Measurements from ENCODE around the gene GRID2. TPM values are rescaled to one million over a fixed set of nuclear protein-coding genes. Genes with fewer than 3 reads are reported as not detected.
A peak's percentile ranks its signal among the peaks of the same experiment; 100 is the strongest.

GRID2 gene
- total and polyA plus RNA-seq, 2 of the 13 experiments (the other 11 are each of a cell fraction or from before 2014, with no cell fraction given) = not detected

- TF ChIP-seq ARID3A (IDR thresholded peaks at IDR 0.05; ENCODE audit: low read depth, low read length) (peak; percentile 97), ZNF792 (CRISPR knock-in tag; IDR thresholded peaks at IDR 0.05) (peak; percentile 57; the same call in 1 of the 2 replicates), TBL1XR1 (IDR thresholded peaks at IDR 0.05; ENCODE audit: borderline replicate concordance, low read length, partially characterized antibody) (peak; percentile 84), LCORL (IDR thresholded peaks at IDR 0.05) (no peak), LCORL (CRISPR knock-in tag; IDR thresholded peaks at IDR 0.05) (0 out of 2 replicates have a peak, but pooled peaks have one; percentile 20), ARNTL (CRISPR knock-in tag; IDR thresholded peaks at IDR 0.05) (no peak), ZSCAN25 (CRISPR knock-in tag; IDR thresholded peaks at IDR 0.05) (no peak), ZNF232 (CRISPR knock-in tag; IDR thresholded peaks at IDR 0.05; ENCODE audit: borderline replicate concordance) (no peak), NRL (CRISPR knock-in tag; IDR thresholded peaks at IDR 0.05; ENCODE audit: borderline replicate concordance) (no peak), ZNF704 (CRISPR knock-in tag; IDR thresholded peaks at IDR 0.05; ENCODE audit: borderline replicate concordance) (no peak), NR2C2 (CRISPR knock-in tag; IDR thresholded peaks at IDR 0.05; ENCODE audit: borderline replicate concordance) (no peak), SIN3B (IDR thresholded peaks at IDR 0.05; ENCODE audit: low read length) (no peak), ZNF816 (CRISPR knock-in tag; IDR thresholded peaks at IDR 0.05; ENCODE audit: borderline replicate concordance) (no peak), ZNF251 (CRISPR knock-in tag; IDR thresholded peaks at IDR 0.05) (no peak), ZNF839 (CRISPR knock-in tag; IDR thresholded peaks at IDR 0.05; ENCODE audit: borderline replicate concordance) (no peak), XRCC5 (optimal IDR thresholded peaks at IDR 0.05; ENCODE audit: low read length) (no peak)
- TF ChIP-seq, protein P1, sequence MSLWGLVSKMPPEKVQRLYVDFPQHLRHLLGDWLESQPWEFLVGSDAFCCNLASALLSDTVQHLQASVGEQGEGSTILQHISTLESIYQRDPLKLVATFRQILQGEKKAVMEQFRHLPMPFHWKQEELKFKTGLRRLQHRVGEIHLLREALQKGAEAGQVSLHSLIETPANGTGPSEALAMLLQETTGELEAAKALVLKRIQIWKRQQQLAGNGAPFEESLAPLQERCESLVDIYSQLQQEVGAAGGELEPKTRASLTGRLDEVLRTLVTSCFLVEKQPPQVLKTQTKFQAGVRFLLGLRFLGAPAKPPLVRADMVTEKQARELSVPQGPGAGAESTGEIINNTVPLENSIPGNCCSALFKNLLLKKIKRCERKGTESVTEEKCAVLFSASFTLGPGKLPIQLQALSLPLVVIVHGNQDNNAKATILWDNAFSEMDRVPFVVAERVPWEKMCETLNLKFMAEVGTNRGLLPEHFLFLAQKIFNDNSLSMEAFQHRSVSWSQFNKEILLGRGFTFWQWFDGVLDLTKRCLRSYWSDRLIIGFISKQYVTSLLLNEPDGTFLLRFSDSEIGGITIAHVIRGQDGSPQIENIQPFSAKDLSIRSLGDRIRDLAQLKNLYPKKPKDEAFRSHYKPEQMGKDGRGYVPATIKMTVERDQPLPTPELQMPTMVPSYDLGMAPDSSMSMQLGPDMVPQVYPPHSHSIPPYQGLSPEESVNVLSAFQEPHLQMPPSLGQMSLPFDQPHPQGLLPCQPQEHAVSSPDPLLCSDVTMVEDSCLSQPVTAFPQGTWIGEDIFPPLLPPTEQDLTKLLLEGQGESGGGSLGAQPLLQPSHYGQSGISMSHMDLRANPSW (CRISPR knock-in tag; IDR thresholded peaks at IDR 0.05; ENCODE audit: borderline replicate concordance) = no peak
- TF ChIP-seq, protein P2, sequence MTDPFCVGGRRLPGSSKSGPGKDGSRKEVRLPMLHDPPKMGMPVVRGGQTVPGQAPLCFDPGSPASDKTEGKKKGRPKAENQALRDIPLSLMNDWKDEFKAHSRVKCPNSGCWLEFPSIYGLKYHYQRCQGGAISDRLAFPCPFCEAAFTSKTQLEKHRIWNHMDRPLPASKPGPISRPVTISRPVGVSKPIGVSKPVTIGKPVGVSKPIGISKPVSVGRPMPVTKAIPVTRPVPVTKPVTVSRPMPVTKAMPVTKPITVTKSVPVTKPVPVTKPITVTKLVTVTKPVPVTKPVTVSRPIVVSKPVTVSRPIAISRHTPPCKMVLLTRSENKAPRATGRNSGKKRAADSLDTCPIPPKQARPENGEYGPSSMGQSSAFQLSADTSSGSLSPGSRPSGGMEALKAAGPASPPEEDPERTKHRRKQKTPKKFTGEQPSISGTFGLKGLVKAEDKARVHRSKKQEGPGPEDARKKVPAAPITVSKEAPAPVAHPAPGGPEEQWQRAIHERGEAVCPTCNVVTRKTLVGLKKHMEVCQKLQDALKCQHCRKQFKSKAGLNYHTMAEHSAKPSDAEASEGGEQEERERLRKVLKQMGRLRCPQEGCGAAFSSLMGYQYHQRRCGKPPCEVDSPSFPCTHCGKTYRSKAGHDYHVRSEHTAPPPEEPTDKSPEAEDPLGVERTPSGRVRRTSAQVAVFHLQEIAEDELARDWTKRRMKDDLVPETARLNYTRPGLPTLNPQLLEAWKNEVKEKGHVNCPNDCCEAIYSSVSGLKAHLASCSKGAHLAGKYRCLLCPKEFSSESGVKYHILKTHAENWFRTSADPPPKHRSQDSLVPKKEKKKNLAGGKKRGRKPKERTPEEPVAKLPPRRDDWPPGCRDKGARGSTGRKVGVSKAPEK (CRISPR knock-in tag; IDR thresholded peaks at IDR 0.05; ENCODE audit: borderline replicate concordance) = no peak
- TF ChIP-seq, protein P3, sequence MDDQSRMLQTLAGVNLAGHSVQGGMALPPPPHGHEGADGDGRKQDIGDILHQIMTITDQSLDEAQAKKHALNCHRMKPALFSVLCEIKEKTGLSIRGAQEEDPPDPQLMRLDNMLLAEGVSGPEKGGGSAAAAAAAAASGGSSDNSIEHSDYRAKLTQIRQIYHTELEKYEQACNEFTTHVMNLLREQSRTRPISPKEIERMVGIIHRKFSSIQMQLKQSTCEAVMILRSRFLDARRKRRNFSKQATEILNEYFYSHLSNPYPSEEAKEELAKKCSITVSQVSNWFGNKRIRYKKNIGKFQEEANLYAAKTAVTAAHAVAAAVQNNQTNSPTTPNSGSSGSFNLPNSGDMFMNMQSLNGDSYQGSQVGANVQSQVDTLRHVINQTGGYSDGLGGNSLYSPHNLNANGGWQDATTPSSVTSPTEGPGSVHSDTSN (CRISPR knock-in tag; IDR thresholded peaks at IDR 0.05; ENCODE audit: borderline replicate concordance) = no peak
Observed at GRCh38 chr4:92969650-92970379, 666.0 kb downstream of the GRID2 start (continued).

Measured in HepG2 (cell line).